ENCODE results near the gene LRIT1.

LRIT1 gene

DNA sequence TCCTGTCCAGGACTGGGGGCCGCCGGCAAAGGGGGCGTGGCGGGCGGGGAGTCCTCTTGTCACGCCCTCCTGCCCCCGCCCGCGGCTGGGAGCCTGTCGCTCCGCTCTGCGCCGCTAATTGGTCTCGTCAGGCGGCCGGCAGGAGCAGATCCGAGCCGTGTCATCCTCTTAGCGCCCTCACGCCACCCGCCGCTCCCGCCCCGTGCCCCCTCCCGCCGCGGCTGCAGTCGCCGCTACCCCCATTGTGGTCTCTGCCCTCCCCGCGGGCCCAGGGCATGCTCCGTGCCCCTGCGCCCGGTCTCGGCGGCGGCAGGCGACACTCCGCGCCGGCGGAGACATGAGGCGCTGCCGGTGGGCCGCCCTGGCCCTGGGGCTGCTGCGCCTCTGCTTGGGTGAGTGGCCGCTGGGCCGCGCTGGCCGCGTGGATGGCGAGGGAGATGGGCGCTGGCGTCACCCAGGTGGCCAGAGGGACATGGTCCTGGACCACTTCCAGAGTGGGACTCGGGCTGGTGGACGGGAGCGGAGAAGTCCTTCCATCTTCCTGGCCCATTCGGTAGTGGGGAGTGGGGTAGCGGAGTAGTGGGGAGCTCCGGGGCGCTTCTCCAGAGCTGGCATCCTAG, 46.8 kb downstream of the LRIT1 start, which contains the start of gene CDHR1:
Gene CDHR1, plus strand, starts transcription at position 114 of the 620 bp plus-strand sequence. Its CDS starts 224 bp downstream, at position 338.
- DNase-seq, result peak in 17 of 56 donors; percentile 11 to 60 (median 29)

DNA sequence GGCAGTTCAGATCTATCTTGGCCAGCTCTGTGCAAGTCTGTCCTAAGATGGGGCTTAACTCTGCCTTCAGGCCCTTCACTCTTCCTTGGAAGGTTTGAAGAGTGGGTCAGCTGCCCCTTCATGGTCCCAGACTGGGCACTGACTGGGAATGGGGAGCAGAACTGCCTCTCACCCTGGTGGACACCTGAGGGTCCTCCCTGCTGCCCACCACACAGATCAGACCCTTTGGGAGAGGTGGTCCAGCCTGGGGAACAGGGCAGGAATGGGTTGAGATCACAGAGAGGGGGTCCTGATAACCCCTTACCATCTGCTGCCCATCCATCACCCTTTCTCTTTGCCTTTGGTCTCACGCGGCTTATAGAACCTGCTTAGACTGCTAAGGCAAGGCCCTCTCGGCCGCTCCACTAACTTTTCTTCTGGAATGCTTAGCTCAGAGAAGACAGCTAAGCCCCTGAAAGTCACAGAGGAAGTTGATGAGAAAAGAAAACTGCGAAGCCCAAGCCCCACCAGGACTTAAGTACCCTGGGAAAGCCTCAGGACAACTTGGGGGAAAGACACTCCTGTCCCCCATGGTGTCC, 47.4 kb downstream of the LRIT1 start:
- no peak for DNase-seq

DNA sequence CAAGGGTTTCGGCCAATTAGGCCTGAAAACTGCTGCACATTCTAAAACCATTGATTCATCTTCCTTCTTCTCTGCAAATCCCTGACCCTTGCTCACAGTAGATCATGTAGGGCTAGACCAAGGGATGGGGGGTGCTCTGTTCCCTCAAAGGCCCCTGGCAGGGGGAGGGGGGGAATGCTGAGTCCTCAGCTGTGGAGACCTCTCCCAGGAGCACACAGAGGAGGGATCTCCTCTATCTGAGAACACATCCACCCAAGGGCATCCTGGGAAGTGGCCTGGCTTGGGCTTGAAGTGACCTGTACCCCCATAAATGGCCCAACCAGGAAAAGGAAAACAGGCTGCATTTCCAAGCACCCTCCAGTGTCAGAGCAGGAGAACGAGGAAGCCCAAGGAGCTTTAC, 48.0 kb downstream of the LRIT1 start:
- DNase-seq, result no peak

DNA sequence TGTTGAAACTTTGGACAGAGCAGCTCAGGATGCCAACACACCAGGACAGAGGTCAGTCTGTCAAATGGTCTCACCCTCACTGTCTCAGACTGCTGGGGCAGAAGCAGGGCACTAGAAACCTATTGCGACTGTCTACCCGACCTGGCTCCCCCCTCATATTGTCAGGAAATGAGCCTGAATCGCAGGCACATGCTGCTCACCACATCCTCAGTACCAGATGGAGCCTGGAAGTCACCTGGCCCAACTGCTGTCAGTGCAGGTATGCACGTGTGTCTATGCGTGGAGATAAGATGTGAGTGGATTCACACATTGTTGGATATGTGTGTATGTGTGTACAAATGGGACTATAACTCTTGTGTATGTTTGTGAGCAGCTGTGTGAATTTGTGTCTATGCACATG, 50.2 kb downstream of the LRIT1 start:
- DNase-seq, result no peak

DNA sequence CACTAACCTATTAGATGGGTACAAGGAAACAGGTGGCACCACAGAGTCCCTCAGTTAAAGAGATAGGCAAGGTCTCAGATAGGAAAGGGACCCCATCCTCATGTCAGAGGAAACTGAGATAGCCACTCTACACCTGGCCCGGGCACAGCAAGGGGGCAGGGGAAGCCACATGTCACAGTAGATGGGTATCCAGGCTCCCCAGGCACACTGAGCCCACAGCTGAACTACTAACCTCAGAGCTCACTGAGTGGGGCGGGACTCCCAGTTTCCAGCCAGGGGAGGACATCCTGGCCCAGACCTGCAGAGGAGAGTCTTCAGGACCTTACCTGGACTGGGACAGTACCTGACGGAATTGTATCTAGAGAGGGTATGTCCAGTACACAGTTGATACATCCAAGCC, 50.7 kb downstream of the LRIT1 start:
- DNase-seq, result no peak

DNA sequence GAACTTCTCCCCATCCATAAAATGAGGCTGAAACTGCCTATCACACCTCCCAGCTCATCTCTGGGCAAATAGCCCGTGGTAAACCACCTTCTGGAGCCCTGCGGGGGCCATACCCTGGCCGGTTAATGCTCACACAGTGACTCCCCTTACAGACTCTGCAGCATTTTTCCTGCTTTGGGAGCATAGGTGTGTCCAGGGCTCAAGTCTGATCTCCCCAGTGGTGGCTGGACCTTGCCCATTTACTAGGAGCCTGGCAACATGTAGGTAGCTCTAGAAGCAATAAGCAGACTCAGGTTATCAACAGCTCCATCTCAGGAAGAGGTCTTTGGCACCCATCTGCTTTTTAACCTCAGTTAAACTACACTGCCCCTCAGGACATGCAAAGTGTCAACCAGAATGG, 52.5 kb downstream of the LRIT1 start:
- no peak for DNase-seq

DNA sequence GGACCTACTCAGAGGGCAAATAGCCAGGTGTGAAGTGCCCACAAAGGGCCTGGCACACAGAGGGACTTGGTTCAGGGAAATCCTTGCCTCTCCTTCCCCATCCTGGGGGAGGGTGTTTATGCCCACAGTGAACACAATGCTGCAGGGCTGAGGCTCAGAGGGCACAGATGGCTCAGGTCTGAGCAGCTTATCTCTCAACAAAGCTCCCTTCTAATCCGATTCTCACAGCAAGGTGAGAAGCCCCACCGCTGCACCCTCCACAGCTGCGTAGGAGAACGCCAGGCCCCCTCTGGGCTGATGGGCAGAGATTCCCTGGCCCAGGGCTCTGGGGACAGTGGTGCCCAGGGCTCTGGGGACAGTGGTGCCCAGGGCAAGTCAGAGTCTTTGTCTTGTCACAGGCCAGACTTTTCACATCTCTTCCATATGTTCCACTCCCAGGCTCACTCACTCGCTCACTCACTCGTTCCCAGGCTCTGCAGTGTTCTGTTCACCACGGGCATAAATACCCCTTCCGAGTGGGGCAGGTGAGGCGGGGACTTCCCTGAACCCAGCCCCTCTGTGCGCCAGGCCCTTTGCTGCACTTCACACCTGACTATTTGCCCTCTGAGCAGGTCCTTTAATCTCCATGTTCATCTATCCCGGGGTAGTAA, 55.7 kb downstream of the LRIT1 start:
- no peak for DNase-seq

DNA sequence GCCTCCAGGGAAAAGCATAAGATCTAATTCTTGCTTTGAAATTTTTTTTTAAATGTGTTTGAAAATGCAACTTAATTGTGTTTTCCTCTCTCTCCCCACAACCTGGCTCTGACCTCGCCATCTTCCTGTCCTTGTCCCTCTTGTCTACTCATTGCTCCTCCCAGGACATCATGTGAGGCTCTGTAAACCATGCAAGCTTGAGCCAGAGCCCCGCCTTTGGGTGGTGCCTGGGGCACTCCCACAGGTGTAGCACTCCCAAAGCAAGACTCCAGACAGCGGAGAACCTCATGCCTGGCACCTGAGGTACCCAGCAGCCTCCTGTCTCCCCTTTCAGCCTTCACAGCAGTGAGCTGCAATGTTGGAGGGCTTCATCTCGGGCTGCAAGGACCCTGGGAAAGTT, 56.8 kb downstream of the LRIT1 start:
- DNase-seq, result no peak

DNA sequence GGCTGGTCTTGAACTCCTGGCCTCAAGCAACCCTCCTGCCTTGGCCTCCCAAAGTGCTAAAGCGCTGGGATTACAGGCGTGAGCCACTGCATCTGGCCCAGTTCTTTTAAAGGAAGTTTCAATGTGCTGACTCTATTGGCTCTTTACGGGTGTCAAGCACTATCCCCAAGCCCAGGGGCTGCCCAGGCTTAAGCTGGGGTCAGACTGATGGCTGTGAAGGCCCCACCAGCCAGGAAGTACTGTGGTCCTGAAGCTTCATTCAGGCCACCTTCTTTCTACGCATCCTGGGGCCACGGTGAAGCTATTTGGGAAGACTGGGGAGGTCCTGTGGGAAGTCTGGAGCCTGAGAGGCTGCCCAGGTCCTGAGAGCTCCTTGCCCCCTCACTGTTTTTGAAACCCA, 59.7 kb downstream of the LRIT1 start:
- no peak for DNase-seq
